Activated T-helper 2 cell treated with anti-CD3 and anti-CD28 coated beads, Interferon-gamma antibody, Interleukin-2, Interleukin-4, amounts not matched to agents 10 μg/mL and 5 μg/mL and 100 μg/mL, durations not matched to agents 14 hours and 24 hours and 36 hours (primary cell): ENCODE results near the gene MAP4K1. TPM values are rescaled to one million over a fixed set of nuclear protein-coding genes. Genes with fewer than 3 reads are reported as not detected.

Source experiments
- DNase-seq: peaks from one replicate; pipeline ENCODE4 v3.0.0; 2021; ENCODE audit warnings: low spot score
- H3K27ac Mint-ChIP-seq: one replicate; pipeline ENCODE4 v1.8.0; 2021; ENCODE audit warnings: mixed read lengths
- H3K27me3 Mint-ChIP-seq: one replicate; pipeline ENCODE4 v1.8.0; 2021; ENCODE audit warnings: low read depth, mixed read lengths
- H3K36me3 Mint-ChIP-seq: one replicate; pipeline ENCODE4 v1.8.0; 2021; ENCODE audit warnings: low read depth, mixed read lengths
- H3K4me1 Mint-ChIP-seq: one replicate; pipeline ENCODE4 v1.8.0; 2021; ENCODE audit warnings: low read depth, mixed read lengths
- H3K4me3 Mint-ChIP-seq: one replicate; pipeline ENCODE4 v1.8.0; 2021; ENCODE audit warnings: low read depth, mild to moderate bottlenecking, moderate library complexity, mixed read lengths
- H3K9me3 Mint-ChIP-seq: one replicate; pipeline ENCODE4 v1.8.0; 2021; ENCODE audit warnings: mixed read lengths
- intact Hi-C: fragments of 100-400 bp; cut with micrococcal nuclease; formaldehyde crosslinking; loops from one replicate; pipeline ENCODE4 v1.15.1; 2023
- total RNA-seq: library from RNA; stranded (reverse); gene quantifications from 2 replicates; pipeline ENCODE4 v1.2.3, GENCODE V29; 2022

MAP4K1 gene
- total RNA-seq, 1 donor from 2014 or later, result 187 TPM

DNA sequence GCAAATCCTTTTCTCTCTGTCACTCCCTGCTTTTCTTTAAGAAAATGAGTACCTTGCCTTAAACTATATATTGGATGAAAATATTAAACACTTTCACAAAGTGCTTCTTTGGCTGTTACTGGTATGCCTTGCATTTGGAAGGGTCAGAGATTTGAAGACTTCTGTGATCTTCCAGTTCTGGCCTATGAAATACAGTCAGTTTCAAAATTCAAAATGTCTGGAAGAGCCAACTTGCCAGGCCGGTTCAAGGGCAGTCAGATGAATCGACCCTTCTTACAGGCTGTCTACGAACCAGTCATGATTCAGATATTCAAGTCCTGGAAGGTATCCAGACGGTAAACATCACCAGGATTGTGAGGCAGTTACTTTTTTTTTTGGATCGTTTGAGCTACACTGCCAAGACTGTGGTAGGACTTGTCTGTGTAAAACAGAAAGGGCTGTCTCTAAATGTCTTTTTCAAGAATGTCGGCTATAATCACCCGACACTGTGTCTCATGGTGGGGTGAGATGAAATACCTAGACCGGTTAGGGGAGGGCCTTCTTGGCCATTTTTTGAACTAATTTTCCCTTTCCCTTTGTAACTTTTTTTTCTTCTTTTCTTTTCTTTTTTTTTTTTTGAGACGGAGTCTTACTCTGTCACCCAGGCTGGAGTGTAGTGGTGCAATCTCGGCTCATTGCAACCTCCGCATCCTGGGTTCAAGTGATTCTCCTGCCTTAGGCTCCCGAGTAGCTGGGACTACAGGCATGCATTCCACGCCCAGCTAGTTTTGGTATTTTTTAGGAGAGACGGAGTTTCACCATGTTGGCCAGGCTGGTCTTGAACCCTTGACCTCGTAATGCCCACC is 40.9 kb upstream of the MAP4K1 start:
- Mint-ChIP-seq H3K36me3 (peaks cover 49% of the 10 kb centered on the region), H3K9me3 (no peaks in the 10 kb centered on the region), H3K27ac (no peak overlapping the region), H3K27me3 (no peaks in the 10 kb centered on the region), H3K4me1 (peaks cover 62% of the 10 kb centered on the region), H3K4me3 (no peak overlapping the region)
- DNase-seq, result no peak
- intact Hi-C loops, result no loop called here

DNA sequence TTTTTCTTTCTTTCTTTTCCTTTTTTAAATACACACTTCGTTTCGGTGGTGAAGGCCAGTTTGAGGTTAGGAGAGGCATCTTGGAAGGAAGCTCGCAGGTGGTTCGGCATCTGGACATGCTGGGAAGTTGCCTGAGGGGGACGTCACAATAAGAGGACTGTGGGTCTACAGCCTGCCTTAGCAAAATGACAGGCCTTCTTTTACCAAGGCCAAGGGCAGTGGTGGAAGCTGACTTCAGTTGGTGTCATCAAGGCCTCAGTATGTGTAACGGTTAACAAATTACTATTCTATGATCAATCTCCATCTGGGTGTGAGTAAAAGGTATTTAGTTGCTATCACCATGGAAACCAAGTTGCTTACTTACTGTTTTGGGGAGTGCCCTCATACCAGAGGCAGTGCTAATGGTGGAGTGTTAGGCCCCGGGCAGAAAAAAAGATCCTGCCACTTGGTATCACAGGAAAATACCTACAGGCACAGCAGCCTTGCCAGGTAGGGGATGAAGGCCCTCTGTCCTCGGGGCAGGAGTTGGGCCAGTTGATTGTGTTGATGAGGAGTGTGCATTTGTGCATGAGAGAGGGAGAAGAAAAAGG is 40.0 kb upstream of the MAP4K1 start:
- Mint-ChIP-seq H3K4me1 (peaks cover 67% of the 10 kb centered on the region), H3K4me3 (no peak overlapping the region), H3K9me3 (no peaks in the 10 kb centered on the region), H3K27me3 (no peaks in the 10 kb centered on the region), H3K36me3 (peaks cover 50% of the 10 kb centered on the region), H3K27ac (peak overlapping the region; percentile 78)
- intact Hi-C loops, result no loop called here
- no peak for DNase-seq

DNA sequence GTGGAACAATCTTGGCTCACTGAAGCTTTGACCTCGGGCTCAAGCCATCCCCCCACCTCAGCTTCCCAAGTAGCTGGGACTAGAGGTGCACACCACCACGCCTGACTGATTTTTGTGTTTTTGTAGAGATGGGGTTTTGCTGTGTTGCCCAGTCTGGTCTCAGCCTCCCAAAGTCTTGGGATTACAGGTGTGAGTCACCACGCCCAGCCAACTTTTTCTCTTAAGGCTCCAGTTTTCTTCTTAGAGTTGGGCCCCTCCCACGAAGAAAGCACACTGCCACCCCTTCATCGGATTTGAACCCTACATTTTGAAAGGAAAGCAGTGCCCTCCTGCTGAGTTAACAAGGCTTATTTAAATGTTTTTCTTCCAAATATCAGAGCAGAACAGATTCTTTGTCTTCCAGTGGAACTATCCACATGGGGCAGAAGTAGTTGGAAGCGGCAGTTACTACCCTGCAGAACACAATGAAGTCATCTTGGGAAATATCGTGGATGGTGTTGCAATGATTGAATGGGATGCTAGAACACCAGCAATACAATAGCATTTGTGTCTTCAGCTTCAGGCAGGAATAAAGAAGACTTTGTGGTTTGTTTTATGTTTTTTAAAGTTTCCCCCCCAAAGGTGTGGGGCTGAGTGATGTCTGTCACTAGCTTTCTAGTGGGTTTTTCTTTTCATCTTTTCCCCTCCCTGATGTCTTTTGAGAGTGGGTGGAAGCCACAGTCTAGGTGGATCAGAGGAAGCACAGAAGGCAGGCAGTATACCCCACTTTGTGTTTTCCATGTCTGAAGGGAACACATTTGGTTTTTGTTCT is 38.6 kb upstream of the MAP4K1 start:
- peak overlapping the region; percentile 62 for H3K27ac Mint-ChIP-seq
- no peak for DNase-seq
- intact Hi-C loops, result no loop called here
- H3K27me3 Mint-ChIP-seq, result no peaks in the 10 kb centered on the region
- H3K36me3 Mint-ChIP-seq, result peaks cover 60% of the 10 kb centered on the region
- H3K4me3 Mint-ChIP-seq, result peak overlapping the region; percentile 40
- peaks cover 66% of the 10 kb centered on the region for H3K4me1 Mint-ChIP-seq
- H3K9me3 Mint-ChIP-seq, result no peaks in the 10 kb centered on the region

DNA sequence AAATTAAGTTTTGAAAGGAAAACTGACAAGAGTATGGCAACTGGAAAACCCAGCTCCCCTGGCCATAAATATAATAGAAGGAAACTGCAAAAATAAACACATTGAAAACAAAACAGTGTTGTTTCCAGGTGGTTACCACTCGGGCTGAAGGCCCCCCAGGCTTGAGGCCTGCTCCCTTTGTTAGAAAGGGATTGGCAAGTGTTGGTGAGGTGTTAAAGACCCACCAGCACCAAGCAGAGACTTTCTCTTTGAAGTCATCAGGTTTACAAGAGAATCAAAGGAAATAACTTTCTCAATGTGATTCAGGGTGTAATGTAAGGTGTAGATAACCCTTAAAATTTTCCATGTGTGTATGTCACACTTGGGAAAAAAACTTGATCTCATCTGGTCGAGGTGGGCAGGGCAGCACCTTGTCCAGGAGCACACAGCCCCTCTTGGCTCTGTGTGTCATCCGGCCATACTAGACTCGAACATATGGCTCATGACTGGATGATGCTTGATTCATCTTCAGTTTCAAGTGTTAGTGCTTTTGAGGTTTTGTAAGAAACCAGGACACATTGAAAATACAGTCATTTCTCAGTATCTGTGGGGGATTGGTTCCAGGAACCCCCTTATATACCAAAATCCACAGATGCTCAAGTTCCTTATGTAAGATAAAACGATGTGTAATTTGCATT is 37.5 kb upstream of the MAP4K1 start:
- Mint-ChIP-seq H3K27me3 (no peaks in the 10 kb centered on the region), H3K9me3 (no peaks in the 10 kb centered on the region), H3K27ac (peak overlapping the region; percentile 62), H3K4me1 (peaks cover 70% of the 10 kb centered on the region), H3K4me3 (peak overlapping the region; percentile 43), H3K36me3 (peaks cover 55% of the 10 kb centered on the region)
- DNase-seq, result no peak
- intact Hi-C loops, result loop anchor here (1.0 to 2.0 kb wide), 4 partner anchors 8 to 36 kb away; partner anchors contain the start of genes ACTN4 and EIF3K

DNA sequence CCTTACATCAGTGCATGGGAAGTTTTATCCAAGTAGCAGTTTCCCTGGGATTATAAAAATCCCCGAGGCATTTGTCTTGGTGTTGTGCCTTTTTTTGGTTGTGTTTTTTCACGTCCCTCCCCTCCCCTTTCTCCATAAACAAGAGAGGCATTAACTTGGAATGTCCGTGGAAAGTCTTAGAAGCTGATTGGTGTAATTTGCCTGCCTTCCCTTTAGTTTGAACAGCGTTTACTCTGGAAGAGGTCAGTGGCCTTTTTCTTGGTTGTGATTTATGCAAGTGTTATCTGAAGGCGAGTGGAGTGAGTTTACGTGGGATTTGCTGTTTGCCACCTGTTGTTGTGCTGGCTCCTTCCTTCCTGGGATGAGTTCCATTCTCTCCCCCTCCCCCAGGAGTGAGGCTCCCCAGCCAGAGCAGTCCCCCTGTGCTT is 36.9 kb upstream of the MAP4K1 start:
- H3K36me3 Mint-ChIP-seq, result peaks cover 61% of the 10 kb centered on the region
- H3K27ac Mint-ChIP-seq, result peak overlapping the region; percentile 15
- no peaks in the 10 kb centered on the region for H3K9me3 Mint-ChIP-seq
- H3K4me3 Mint-ChIP-seq, result peak overlapping the region; percentile 1
- intact Hi-C loops, result loop anchor here (1.0 to 2.0 kb wide), 4 partner anchors 7 to 36 kb away; partner anchors contain the start of genes ACTN4 and EIF3K
- peaks cover 76% of the 10 kb centered on the region for H3K4me1 Mint-ChIP-seq
- no peak for DNase-seq
- no peaks in the 10 kb centered on the region for H3K27me3 Mint-ChIP-seq

DNA sequence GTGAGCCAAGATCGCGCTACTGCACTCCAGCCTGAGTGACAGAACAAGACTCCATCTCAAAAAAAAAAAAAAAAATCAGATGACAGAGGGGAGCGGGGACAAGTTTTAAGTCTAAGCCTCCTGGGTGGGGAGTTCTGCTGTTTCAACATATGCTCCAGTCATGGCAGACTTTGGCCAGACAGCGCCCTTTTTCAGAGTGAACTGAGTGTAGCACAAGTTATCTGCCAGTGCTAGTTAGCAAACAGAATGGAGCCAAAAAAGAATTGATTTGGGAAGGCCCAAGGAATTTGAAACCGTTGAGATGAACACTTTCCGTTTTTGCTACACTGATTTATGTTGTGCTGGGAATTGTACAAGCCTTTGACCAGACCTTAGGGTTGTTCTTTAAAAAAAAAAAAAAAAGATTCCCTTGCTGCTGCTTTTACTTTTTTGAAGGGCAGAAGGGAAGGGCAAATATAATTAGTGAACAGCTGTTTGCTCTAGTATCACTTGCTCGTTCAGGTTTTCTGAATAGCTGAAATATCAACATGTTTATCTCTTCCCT is 35.3 kb upstream of the MAP4K1 start:
- Mint-ChIP-seq H3K4me3 (no peak overlapping the region), H3K36me3 (peaks cover 72% of the 10 kb centered on the region), H3K4me1 (peaks cover 78% of the 10 kb centered on the region), H3K27me3 (no peaks in the 10 kb centered on the region), H3K27ac (no peak overlapping the region), H3K9me3 (no peaks in the 10 kb centered on the region)
- DNase-seq, result no peak
- intact Hi-C loops, result no loop called here

DNA sequence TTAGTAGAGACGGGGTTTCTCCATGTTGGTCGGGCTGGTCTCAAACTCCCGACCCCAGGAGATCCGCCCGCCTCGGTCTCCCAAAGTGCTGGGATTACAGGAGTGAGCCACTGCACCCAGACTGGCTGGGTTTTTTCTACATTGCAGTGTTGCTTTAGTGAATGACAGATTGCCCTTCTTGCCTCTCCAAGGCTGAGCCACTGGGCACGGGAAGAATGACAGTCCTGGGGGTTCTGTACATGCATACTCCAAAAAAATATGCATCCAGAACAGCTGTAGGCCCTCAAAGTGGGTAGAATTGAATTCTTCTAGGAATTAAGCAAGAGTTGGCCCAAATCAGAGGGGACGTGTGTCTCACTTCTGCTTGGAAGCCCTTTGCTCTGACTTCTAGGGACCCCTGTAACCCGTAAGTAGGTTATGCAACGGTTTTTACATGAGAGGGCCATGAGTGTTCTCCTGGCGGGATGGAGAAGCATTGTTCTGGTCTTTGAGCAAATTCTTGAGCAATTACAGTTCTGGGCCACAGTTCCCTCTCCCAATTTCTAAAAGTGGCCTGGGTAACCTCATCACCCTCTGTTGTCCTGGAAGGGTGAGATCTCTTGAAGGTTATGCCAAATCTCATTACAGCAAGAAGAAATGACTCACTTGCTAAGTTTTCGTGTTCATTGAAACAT is 33.3 kb upstream of the MAP4K1 start:
- intact Hi-C loops, result no loop called here
- DNase-seq, result no peak
- Mint-ChIP-seq H3K36me3 (peaks cover 57% of the 10 kb centered on the region), H3K27me3 (no peaks in the 10 kb centered on the region), H3K4me3 (no peak overlapping the region), H3K9me3 (no peaks in the 10 kb centered on the region), H3K4me1 (peaks cover 60% of the 10 kb centered on the region), H3K27ac (no peak overlapping the region)

DNA sequence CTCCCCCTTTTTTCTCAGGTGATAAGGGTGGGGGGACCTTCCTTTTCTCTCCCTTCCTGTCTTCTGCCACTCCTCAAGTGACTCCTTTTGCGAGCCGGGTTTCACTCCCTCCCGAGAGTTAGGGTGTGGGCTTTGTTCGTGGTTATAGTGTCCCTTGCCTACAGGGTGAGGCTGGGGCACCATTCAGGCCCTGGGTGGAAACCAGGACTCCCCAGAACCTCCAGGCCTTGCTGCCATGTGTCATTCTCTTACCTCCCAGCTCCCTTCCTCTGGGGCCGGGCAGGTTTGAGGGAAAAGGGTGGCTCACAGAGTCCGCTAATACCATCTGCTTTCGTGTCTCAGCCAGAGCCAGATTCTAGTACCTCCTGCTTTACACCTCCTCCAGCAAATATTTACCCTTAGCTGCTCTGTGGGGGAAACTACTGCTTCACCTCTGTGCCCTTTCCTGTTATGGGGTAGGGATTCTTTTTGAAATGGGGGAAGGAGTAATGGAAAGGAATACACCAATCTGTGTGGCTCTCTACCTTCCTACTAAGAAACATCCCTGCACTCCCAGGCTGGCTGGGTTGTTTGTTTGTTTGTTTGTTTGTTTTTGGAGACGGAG is 32.5 kb upstream of the MAP4K1 start:
- Mint-ChIP-seq H3K4me3 (peak overlapping the region; percentile 99), H3K27me3 (no peaks in the 10 kb centered on the region), H3K9me3 (no peaks in the 10 kb centered on the region), H3K27ac (peak overlapping the region; percentile 60), H3K36me3 (peaks cover 54% of the 10 kb centered on the region), H3K4me1 (peaks cover 52% of the 10 kb centered on the region)
- intact Hi-C loops, result no loop called here
- no peak for DNase-seq

DNA sequence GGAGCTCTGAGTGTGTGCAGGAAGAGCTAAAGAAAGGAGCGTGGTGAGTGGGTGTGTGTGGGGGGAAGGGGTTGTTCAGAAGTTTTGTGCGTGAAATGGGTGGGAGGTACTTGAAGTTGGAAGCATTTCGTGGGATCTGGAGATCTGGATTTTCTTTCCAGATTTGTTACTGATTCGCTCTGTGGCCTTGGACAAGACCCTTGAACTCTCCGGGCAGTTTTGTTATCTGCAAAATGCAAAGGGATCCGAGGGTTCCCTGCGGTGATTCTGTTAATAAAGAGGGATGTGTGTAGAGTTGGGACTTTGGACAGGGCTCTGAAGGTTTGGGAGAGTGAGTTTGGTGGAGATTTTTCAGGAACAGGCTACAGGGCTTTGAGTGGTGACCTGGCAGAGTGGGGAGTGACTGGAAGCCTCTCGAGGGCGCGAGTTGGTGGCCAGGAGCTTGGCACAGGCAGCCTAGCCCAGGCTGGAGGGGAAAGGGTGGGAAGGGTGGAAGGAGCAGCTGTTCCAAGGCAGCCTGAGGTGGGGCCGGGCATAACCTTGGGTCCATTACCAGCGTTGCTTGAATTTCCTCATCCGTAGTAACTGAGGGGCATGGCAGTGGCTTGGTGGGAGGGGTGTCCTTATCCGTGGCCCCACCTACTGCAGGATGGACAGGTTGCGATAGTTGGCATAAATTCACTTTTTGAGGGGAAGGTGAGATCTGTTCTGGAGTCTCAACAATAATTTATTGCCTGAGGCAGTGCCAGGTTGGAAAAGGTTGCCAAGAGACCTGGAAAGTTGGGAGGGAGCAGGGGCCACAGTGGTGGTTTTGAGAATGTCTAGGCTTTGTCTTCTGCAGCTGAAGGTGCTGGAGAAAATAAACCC is 31.8 kb upstream of the MAP4K1 start:
- H3K4me3 Mint-ChIP-seq, result peak overlapping the region; percentile 99
- peaks cover 45% of the 10 kb centered on the region for H3K4me1 Mint-ChIP-seq
- H3K36me3 Mint-ChIP-seq, result peaks cover 48% of the 10 kb centered on the region
- intact Hi-C loops, result no loop called here
- no peak for DNase-seq
- H3K27ac Mint-ChIP-seq, result no peak overlapping the region
- H3K9me3 Mint-ChIP-seq, result no peaks in the 10 kb centered on the region
- H3K27me3 Mint-ChIP-seq, result no peaks in the 10 kb centered on the region

DNA sequence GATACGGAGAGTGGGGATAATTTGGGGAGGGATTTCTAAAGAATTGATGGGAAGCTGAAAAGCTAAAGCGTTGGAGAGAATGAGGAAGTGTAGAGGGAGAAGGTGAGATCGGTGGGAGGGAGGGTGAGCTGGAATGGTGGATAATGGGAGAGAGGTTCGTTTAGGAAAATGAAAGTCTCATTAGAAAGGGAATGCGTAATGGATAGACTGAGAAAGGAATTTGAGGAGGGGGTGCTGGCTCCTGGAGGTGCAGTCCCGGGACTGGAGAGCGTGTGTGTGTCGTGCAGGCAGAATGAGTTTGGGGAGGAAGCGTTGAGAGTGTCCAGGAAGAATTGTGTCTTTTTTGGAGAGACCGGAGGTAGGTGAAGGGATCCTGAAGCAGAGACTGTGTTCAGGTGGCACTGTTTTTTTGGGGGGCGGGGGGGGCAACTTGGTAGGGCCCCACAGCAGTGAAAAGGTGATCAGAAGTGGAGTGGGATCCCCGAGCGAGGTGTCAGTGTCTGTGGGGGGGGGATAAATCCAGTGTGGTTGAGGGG is 31.1 kb upstream of the MAP4K1 start:
- Mint-ChIP-seq H3K9me3 (no peaks in the 10 kb centered on the region), H3K36me3 (peaks cover 42% of the 10 kb centered on the region), H3K4me1 (peaks cover 41% of the 10 kb centered on the region), H3K4me3 (peak overlapping the region; percentile 99), H3K27ac (peak overlapping the region; percentile 79), H3K27me3 (no peaks in the 10 kb centered on the region)
- intact Hi-C loops, result no loop called here
- no peak for DNase-seq
